T-helper 2 cell treated with Interferon-gamma antibody and Interleukin-4, amounts not matched to agents 100 ng/mL and 5 ng/mL, for 36 hours (primary cell): Measurements from ENCODE around the gene TLNRD1. TPM values are rescaled to one million over a fixed set of nuclear protein-coding genes. Genes with fewer than 3 reads are reported as not detected.

Experiments
- intact Hi-C: fragments of 100-400 bp; cut with micrococcal nuclease; formaldehyde crosslinking; loops from one replicate; pipeline ENCODE4 v1.15.1; 2023
- total RNA-seq: library from RNA; stranded (reverse); gene quantifications from 2 replicates; pipeline ENCODE4 v1.2.3, GENCODE V29; 2022

TLNRD1 gene
- total RNA-seq, 1 donor from 2014 or later: 35.2 TPM

GRCh38 chr15:81000144-81000623 is 539 bp upstream of the TLNRD1 start:
- intact Hi-C loops: loop anchor here (1.0 to 10.0 kb wide), 4 partner anchors 11 to 297 kb away; partner anchors contain the start of gene MESD

- intact Hi-C loops: loop anchor here (1.0 to 10.0 kb wide), 4 partner anchors 21 to 295 kb away; no protein-coding TSS in a partner anchor
These were observed 657 bp downstream of the TLNRD1 start for GRCh38 chr15:81001152-81002008.

DNA sequence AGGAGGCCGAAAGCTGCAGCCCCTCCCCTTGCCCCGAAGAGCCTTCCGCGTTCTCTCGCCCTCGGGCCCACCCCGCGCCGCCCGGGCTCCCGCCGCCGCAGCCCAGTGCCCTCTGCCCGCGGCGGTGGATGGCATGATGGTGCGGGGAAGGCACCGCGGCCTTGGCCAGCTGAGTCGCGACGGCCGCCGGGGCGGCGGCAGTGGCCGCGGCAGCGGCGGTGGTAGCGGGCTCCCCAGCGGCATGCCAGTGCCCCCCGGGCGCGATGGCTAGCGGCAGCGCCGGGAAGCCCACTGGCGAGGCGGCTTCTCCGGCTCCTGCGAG is 1.2 kb downstream of the TLNRD1 start:
- intact Hi-C loops: loop anchor here (10.0 kb wide), 1 partner anchor 53 kb away; no protein-coding TSS in a partner anchor

DNA sequence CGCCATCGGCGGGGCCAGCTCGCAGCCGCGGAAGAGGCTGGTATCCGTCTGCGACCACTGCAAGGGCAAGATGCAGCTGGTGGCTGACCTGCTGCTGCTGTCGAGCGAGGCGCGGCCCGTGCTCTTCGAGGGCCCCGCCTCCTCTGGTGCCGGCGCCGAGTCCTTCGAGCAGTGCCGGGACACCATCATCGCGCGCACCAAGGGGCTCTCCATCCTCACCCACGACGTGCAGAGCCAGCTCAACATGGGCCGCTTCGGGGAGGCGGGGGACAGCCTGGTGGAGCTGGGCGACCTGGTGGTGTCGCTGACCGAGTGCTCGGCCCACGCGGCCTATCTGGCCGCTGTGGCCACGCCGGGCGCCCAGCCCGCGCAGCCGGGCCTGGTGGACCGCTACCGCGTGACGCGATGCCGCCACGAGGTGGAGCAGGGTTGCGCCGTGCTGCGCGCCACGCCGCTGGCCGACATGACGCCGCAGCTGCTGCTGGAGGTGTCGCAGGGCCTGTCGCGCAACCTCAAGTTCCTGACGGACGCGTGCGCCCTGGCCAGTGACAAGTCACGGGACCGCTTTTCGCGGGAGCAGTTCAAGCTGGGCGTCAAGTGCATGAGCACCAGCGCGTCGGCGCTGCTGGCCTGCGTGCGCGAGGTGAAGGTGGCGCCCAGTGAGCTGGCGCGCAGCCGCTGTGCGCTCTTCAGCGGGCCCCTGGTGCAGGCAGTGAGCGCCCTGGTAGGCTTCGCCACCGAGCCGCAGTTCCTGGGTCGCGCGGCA is 1.8 kb downstream of the TLNRD1 start:
- intact Hi-C loops: loop anchor here (10.0 kb wide), 1 partner anchor 52 kb away; no protein-coding TSS in a partner anchor

DNA sequence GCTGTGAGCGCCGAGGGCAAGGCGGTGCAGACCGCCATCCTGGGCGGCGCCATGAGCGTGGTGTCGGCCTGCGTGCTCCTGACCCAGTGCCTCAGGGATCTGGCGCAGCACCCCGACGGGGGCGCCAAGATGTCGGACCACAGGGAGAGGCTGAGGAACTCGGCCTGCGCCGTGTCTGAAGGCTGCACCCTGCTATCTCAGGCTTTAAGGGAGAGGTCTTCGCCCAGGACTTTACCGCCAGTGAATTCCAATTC is 2.3 kb downstream of the TLNRD1 start:
- intact Hi-C loops: loop anchor here (10.0 kb wide), 1 partner anchor 52 kb away; no protein-coding TSS in a partner anchor

DNA sequence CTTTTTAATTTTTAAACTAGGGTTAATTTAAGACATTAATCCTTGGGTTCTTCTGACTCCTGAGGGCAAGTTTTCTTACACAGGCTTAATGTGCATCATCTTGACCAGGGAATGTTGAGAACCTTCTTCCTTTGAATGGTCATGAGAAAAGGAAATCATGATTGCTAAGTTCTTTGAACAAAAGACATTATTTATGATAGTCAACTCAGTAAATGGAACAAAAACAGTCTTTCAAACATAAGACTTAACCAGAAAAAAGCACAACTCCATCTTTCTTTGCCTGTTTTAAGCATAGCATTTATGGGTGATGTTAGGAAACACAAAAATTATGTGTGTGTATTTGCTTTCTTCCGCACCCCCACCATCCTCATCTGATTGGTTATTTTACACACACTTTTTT is 5.4 kb downstream of the TLNRD1 start:
- intact Hi-C loops: loop anchor here (10.0 kb wide), 1 partner anchor 49 kb away; no protein-coding TSS in a partner anchor

DNA sequence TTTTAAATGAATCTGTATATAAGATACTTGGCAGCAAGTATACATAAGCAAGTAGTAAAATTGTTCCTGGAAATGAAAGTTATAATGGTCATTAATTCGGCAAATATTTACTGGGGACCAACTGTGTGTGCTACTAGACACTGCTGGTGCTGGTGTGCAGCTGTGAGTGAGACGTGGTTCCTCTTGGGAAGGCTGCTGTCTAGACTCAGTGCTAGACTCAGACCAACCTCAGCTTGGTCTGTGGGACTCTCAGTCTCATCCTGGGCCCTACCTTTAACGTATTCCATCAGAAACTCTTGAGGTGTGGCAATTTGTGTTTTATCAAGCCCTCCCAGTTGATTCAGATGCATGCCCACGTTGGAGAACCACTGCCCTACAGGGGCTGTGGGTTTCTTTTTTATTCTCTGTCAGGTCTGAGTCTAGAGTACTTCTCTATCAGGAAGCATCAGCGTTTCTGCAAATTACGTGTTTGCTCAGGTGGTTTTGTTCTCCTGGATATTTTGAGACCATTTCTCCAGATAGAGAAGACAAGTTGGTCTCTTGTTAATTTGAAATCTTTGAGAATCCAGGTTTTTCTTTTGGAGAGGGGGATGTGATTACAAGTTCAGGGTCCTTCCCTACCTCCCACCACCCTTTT is 6.8 kb downstream of the TLNRD1 start:
- intact Hi-C loops: loop anchor here (10.0 kb wide), 1 partner anchor 47 kb away; no protein-coding TSS in a partner anchor

DNA sequence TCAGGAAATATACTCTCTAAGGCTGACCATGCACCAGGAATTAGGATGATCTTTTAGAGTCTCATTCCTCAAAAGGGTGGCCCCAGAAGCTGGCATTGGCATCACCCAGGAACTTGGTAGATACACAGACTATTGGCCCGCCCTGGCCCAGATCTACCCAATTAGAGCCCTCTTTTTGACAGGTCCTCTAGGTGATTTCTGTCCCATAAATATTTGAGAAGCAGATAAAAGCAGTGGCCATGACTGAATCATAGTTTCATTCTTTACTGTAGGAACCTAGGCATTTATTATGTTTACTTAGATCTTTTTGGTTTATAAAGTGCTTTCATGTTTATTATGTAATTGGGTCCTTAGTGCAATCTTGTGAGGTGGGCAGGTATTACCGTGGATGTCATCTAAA is 7.6 kb downstream of the TLNRD1 start:
- intact Hi-C loops: loop anchor here (10.0 kb wide), 1 partner anchor 46 kb away; no protein-coding TSS in a partner anchor

DNA sequence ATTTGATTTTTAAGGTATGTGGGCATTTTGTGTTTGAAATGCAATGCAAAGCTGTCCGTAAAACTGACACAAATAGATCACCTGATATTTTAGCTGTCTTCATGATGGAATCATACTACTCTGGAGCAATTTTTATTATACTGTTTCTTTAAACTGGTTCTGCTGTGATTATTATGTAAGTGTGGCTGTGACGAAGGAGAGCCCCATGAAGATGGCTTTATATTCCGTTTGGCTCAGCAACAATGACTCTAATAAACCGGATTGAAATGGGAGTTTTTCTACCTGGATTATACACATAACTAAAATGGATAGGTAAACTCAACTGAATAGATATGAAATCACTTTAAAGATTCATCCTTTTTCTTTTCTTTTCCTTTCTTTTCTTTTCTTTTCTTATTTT is 9.4 kb downstream of the TLNRD1 start:
- intact Hi-C loops: no loop called here

DNA sequence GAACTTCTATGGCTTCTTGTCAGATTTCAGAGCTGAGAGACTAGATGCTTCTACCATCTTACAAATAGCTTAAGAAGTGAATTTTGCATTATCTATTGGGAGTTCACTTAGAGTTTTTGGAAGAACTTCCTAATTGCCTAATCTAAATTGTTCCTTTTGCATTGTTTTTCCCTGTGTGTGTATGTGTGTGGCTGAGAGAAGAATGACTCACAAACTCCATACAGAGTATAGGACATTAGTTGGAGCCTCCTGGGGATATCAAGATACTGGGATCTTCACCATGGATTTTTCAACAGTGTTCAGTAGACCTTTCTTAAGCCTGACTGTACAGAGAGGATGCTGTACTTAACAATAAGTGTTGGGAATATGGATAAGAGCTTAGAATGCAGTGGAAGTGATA is 10.9 kb downstream of the TLNRD1 start:
- intact Hi-C loops: no loop called here

DNA sequence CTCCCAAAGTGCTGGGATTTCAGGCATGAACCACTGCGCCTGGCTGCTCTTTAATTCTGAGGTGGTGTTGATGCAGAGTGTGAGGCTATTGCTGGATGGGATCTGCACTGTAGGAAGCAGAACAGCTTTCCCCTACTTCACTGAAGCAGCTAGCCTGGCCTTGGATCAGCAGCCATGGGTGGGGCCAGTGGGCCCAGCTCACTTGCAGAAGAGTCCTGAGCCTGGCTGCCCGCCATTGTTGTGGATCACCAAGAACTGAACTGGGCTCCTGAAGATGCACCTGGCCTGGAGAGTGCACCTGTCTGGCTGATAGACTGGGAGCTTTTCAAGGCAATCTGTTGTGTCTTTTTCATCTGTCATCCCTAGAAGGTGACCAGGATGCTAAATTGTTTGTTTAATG is 11.9 kb downstream of the TLNRD1 start:
- intact Hi-C loops: no loop called here

DNA sequence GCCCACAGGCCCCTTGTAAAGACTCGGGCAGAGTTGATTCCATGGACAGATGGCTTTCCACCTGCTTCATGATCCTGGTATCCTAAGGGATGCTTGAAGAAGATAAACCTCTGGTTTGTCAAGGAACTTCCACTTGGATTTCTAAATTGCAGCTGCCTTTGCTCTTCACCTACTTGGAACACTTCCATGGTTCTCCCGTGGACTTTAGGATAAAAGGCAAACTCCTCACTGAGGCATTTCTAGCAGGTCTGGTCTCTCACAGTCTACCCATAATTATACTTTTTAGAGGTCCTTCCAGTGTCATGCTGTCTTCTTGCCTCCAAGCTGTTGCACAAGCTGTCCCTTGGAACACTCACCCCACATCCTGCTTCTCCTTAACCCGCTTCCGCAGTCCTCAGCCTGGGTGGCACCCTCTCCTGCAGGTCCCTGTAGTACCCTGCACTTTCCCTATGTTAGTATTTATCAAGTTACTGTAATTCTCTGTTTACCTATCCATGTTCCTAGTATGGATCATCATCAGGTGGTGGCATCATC is 12.7 kb downstream of the TLNRD1 start:
- intact Hi-C loops: no loop called here

DNA sequence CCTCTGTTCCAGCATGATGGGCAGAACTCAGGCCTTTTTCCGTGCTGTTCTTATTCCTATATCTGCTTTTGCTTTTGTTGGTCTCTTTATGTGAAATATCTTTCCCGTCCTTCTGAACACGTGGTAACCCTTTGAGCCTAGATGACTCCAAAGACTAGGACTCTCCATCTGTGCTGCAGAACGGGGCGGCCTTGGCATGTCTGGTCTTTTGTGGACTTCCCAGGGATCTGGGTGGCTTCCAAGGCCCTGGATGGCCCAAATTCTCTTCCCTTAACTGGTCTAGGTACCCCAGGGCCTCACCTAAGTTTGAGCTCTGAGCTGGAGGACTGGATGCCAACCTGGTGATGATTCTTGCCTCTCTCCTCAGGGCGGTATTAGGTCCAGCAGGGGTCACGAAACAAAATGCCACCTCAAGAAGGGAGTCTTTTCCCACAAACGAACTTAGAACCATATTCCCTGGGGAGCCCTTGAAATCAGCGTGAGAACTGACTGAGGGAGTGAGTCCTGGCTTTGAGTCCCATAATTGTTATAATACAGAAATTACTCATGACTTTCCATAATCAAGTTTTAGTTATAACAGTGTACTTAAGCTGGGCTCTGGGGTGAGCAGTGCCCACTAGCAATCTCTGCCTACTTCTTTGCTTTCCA is 13.8 kb downstream of the TLNRD1 start:
- intact Hi-C loops: no loop called here

DNA sequence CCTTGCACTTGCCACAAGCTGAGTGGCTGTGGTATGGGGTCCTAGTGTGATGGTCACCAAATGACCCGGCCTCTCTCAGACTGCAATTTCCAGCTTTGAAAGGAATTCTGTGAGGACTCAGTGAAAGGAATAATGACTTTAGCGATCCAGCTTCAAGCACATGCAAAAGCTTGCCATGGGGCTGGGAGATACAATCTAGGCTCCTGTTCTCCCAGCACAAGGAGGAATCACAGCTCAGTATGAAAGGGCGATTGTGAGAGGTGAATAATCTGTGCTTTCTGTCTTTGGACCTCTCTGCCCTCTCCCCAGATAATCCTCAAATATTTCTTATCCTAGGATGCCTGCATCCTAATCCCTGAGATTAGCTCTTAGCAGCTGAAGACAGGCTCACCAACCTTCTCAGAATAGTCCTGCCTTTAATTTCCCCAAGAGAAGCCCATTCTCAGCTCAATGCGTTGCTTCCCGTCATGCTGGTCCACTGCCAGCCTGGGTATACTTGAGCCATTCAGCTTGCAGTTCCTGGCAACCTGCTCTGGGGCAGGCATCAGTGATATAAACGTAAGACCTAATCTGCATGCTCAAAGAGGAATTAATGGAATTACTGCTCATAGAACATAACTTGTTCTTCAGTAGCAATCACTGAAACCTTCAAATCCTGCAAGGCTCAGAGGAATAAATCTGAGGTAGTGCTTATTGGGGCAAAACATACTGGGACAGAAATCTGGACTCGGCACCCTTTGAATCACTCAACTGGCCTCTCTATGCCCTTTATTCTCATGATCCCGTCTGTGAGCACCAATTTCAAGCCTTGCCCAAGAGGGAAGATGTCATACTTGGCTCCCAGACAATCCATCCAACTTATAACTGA is 15.1 kb downstream of the TLNRD1 start:
- intact Hi-C loops: no loop called here

DNA sequence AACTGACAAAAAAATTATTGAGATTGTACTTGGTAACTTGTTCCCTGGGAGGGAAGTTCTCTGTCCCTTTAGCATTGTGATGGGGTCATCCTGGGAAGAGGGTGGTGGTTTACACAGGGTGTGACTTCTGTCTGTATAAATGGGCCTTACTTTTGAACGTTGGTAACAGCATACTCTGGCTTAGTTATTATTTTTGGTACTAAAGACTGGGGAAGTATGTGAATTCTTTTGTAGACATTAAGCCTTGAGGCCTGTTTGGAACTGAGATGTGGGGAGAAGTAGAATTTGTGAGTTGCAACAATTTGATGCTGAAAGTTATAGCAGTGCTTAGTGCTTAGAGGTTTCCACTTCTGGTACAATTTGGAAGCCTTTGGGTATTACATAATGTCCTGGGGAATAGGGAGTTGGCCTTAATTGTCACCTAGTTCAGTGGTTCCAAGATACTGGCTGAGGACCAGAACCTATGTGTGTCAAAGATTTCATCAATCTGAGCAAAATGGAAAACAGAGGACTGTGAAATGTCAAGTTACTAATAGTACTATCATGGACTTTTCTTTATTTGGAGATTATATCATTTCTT is 15.9 kb downstream of the TLNRD1 start:
- intact Hi-C loops: no loop called here

GRCh38 chr15:81018197-81018596 is 17.5 kb downstream of the TLNRD1 start:
- intact Hi-C loops: no loop called here

DNA sequence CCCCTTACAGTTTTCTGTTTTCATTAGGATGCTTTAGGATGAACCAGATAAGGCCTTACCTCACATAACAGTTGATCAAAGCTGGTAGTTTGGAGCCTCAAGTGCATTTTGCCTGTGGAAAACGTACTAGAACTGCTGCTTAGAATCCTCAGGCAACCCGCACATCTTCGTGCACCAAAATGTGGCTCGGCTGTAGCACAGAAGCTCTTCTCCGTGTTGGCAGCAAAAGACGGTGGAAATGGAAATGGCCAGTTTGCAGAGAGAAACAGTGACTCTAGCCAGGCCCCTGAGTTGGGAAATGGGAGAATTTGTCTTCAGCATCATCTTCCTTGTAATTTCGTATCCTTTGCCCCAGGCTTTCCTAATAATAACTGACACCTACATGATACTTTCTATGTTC is 20.6 kb downstream of the TLNRD1 start:
- intact Hi-C loops: no loop called here

GRCh38 chr15:81023483-81024264 is 23.0 kb downstream of the TLNRD1 start:
- intact Hi-C loops: loop anchor here (2.0 kb wide), 1 partner anchor 23 kb away; the partner anchor contains the start of gene TLNRD1
